Activated CD8-positive, alpha-beta memory T cell treated with anti-CD3 and anti-CD28 coated beads, Interleukin-2, amount 10 ng/mL, durations not matched to agents 7 days and 5 days (primary cell): ENCODE measurements around the gene NKTR. TPM values are rescaled to one million over a fixed set of nuclear protein-coding genes. Genes with fewer than 3 reads are reported as not detected.

Experiments
- ATAC-seq: fragments of 150-1000 bp; cut with Tn5 transposase; one replicate; pipeline ENCODE4 v1.10.0; 2021; ENCODE audit warnings: moderate library complexity
- CTCF ChIA-PET: fragments of 350-600 bp; sonication (Branson Sonifier 250); formaldehyde crosslinking; loops from one replicate; lab custom pipeline; 2021; ENCODE audit warnings: antibody characterized with exemption; lab: Charles Lee
- DNase-seq: peaks from one replicate; pipeline ENCODE4 v3.0.0-alpha.2; 2020
- H3K27ac Mint-ChIP-seq: one replicate; pipeline ENCODE4 v1.8.0; 2021; ENCODE audit warnings: mild to moderate bottlenecking, mixed read lengths
- H3K27me3 Mint-ChIP-seq: one replicate; pipeline ENCODE4 v1.8.0; 2021; ENCODE audit warnings: mixed read lengths
- H3K36me3 Mint-ChIP-seq: one replicate; pipeline ENCODE4 v1.8.0; 2021; ENCODE audit warnings: mild to moderate bottlenecking, mixed read lengths
- H3K4me1 Mint-ChIP-seq: one replicate; pipeline ENCODE4 v1.8.0; 2021; ENCODE audit warnings: mixed read lengths
- H3K4me3 Mint-ChIP-seq: one replicate; pipeline ENCODE4 v1.8.0; 2021; ENCODE audit warnings: mild to moderate bottlenecking, moderate library complexity, mixed read lengths
- H3K9me3 Mint-ChIP-seq: one replicate; pipeline ENCODE4 v1.8.0; 2022; ENCODE audit warnings: low read depth, mixed read lengths
- total RNA-seq, 2 experiments: library from RNA; stranded (reverse); gene quantifications; one replicate each; pipeline ENCODE4 v1.2.3, GENCODE V29; 2021

The NKTR gene
- total RNA-seq, 2 experiments from 2014 or later, result 76.0 to 120 TPM

DNA sequence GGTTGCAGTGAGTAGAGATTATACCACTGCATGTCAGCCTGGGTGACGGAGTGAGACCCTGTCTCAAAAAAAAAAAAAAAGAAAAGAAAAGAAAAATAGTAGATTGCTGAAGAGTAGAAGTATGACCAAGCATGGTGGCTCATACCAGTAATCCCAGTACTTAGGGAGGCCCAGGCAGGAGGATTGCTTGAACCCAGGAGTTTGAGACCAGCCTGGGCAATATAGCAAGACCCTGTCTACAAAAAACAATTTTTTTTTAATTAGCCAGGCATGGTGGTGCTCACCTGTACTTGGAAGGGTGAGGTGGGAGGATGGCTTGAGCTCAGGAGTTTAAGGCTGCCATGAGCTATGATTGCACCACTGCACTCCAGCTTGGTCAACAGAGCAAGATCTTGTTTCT lies 2.5 kb downstream of the NKTR start:
- CTCF ChIA-PET, result interaction anchor here (0.9 to 4.2 kb wide), 6 partner anchors 11 to 34 kb away, joined by 3 to 27 read pairs (median 12); partner anchors contain the start of genes SEC22C and SS18L2
- no peaks in the 10 kb centered on the region for H3K9me3 Mint-ChIP-seq
- peaks cover 38% of the 10 kb centered on the region for H3K4me1 Mint-ChIP-seq
- no peaks in the 10 kb centered on the region for H3K27me3 Mint-ChIP-seq
- H3K27ac Mint-ChIP-seq, result no peak overlapping the region
- H3K4me3 Mint-ChIP-seq, result no peak overlapping the region
- ATAC-seq (no peak), DNase-seq (no peak)
- H3K36me3 Mint-ChIP-seq, result peaks cover 45% of the 10 kb centered on the region

DNA sequence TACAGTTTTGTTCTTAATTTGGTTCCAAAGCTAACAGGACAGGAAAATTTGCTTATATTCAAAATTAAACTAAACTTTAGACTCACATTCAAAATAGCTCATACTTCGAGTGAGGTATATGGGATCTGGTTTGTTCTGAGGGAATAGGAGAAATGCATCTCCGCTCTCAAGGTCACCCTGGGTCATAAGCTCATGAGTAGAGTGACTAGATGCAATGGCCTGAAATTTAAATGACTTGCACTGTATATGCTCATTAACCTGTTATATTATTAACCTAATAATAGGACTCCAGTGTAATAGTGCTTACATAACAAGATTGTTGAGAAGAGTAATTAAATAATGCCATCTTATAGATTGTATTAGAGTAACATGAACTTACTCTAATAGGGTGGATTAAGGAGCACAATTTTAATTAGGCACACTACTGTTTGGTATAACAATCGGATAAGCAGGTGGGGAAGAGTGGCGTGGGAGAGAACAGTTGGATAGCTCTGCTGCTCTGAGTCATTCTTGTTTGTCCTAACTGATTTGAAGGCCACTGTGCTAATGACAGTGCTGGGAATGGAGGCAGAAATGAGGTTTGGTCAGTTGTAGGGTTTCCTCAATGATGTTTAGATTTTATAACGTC lies 5.2 kb downstream of the NKTR start:
- Mint-ChIP-seq H3K4me1 (peaks cover 50% of the 10 kb centered on the region), H3K36me3 (peaks cover 64% of the 10 kb centered on the region), H3K27ac (no peak overlapping the region), H3K4me3 (no peak overlapping the region), H3K9me3 (no peaks in the 10 kb centered on the region), H3K27me3 (no peaks in the 10 kb centered on the region)
- DNase-seq (no peak), ATAC-seq (no peak)
- CTCF ChIA-PET, result interaction anchor here (1.1 kb wide), 1 partner anchor 24 kb away, joined by 4 read pairs; no protein-coding TSS in a partner anchor

DNA sequence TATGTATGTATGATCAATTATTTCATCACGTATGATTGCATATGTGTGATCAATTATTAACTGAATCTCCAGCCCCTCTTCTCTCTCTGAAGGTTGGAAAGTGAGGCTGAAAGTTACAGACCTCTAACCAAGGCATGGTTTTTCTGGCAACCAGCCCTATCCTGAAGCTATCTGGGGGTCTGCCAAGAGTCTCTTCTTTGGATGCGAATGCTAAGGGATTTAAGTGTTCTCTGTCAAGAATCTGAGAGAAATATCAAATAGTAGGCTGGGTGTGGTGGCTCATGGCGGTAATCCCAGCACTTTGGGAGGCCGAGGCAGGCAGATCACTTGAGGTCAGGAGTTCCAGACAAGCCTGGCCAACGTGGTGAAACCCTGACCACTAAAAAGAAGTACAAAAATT lies 8.1 kb downstream of the NKTR start:
- peaks cover 55% of the 10 kb centered on the region for H3K4me1 Mint-ChIP-seq

DNA sequence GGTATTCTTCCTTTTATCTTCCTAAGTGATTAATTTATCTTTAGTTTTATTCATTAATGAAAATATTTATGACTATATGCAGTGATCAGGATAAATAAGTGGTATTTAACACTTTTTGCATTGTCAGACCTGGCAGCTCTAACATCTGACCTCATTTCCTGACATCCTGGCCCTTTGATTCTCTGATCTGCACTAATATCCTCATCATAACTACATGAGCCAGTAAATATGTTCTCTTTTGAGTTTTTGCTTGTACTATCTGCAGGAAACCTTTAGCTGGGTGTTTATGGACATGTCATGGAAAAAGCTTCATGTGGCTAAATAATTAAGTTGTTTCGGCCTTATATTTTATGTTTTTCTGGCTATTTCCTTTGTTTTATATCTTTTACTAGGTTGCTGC lies 10.5 kb downstream of the NKTR start:
- CTCF ChIA-PET, result interaction anchor here (1.0 to 2.1 kb wide), 4 partner anchors 9 to 39 kb away, joined by 4 to 6 read pairs (median 4); partner anchors contain the start of gene NKTR
- peaks cover 44% of the 10 kb centered on the region for H3K4me1 Mint-ChIP-seq
- no peaks in the 10 kb centered on the region for H3K27me3 Mint-ChIP-seq
- H3K27ac Mint-ChIP-seq, result peak overlapping the region; percentile 69
- peak; percentile 57 for ATAC-seq
- no peak for DNase-seq
- no peak overlapping the region for H3K4me3 Mint-ChIP-seq
- H3K36me3 Mint-ChIP-seq, result peaks cover 46% of the 10 kb centered on the region
- no peaks in the 10 kb centered on the region for H3K9me3 Mint-ChIP-seq

More for the DNA sequence above, 8.1 kb downstream of the NKTR start:
- no peak for DNase-seq
- Mint-ChIP-seq H3K36me3 (peaks cover 61% of the 10 kb centered on the region), H3K27me3 (no peaks in the 10 kb centered on the region), H3K9me3 (no peaks in the 10 kb centered on the region), H3K27ac (peak overlapping the region; percentile 8), H3K4me3 (no peak overlapping the region)
- ATAC-seq, result no peak
- CTCF ChIA-PET, result no interaction called here

DNA sequence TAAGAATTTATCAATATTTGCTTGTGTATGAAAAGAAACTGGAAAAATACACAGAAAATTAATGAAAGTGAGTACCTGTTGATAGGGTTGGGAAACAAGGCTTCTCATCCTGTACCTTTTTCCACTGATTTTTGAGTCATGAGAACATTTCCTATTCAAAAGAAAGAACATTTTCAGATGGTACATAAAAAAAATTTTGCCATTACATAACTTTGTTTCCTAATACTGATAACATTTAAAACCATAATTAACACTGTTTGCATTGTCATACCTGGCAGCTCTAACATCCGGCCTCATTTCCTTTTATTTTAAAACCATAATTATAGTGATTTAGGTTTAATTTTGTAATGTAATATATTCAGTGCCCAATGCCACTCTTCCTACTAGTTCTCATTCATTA lies 11.7 kb downstream of the NKTR start:
- CTCF ChIA-PET, result interaction anchor here (1.3 to 3.6 kb wide), 2 partner anchors 10 to 18 kb away, joined by 4 to 27 read pairs; partner anchors contain the start of gene NKTR
- peaks cover 41% of the 10 kb centered on the region for H3K36me3 Mint-ChIP-seq
- no peaks in the 10 kb centered on the region for H3K9me3 Mint-ChIP-seq
- H3K4me3 Mint-ChIP-seq, result no peak overlapping the region
- H3K27ac Mint-ChIP-seq, result no peak overlapping the region
- H3K27me3 Mint-ChIP-seq, result no peaks in the 10 kb centered on the region
- H3K4me1 Mint-ChIP-seq, result peaks cover 40% of the 10 kb centered on the region
- no peak for DNase-seq
- no peak for ATAC-seq

DNA sequence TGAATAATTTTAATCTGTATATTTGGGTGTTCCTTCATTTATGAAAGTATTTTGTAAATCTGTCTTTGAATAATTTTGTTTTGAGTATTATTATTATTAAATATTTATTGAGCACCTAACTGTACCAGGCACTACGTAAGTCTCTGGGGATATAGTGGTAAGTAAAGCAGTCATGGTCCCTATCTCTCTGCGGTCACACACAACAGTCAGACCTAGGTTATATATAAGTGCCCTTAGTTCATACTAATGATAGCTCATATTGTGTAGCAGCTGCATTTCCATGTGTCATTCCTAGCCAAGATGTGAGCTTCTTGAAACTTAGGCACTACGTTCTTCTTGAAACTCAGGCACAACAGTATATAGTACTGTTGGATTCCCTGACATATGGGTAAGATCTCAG lies 12.4 kb downstream of the NKTR start:
- H3K9me3 Mint-ChIP-seq, result no peaks in the 10 kb centered on the region
- peaks cover 35% of the 10 kb centered on the region for H3K4me1 Mint-ChIP-seq
- CTCF ChIA-PET, result interaction anchor here (1.3 to 3.6 kb wide), 4 partner anchors 11 to 22 kb away, joined by 3 to 27 read pairs (median 4); partner anchors contain the start of genes NKTR and SS18L2
- ATAC-seq (no peak), DNase-seq (no peak)
- H3K36me3 Mint-ChIP-seq, result peaks cover 35% of the 10 kb centered on the region
- no peak overlapping the region for H3K27ac Mint-ChIP-seq
- H3K4me3 Mint-ChIP-seq, result no peak overlapping the region
- no peaks in the 10 kb centered on the region for H3K27me3 Mint-ChIP-seq

DNA sequence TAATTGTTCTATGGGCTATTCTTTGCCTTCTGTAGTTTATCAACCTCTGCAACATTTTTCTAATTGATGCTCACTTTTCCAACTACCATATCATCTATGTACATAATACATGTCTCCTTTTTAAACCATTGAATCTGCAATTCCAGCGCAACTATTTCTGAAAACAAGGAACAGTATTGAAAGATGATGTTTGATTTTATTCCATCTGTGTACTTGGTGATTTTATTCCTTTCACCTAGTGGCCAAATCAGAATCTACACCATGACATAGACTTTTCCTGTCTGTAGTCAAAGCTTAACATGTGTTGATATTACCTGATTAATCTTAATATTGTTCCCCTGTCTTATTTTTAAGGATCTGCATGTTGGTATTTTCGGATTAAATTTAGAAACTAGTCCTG lies 13.0 kb downstream of the NKTR start:
- no peaks in the 10 kb centered on the region for H3K27me3 Mint-ChIP-seq
- H3K4me1 Mint-ChIP-seq, result peaks cover 35% of the 10 kb centered on the region
- peak overlapping the region; percentile 6 for H3K27ac Mint-ChIP-seq
- H3K36me3 Mint-ChIP-seq, result peaks cover 30% of the 10 kb centered on the region
- H3K9me3 Mint-ChIP-seq, result no peaks in the 10 kb centered on the region
- CTCF ChIA-PET, result interaction anchor here (0.8 to 3.6 kb wide), 6 partner anchors 12 to 24 kb away, joined by 3 to 27 read pairs (median 4); partner anchors contain the start of genes NKTR and SS18L2
- no peak for ATAC-seq
- DNase-seq, result no peak
- H3K4me3 Mint-ChIP-seq, result no peak overlapping the region

DNA sequence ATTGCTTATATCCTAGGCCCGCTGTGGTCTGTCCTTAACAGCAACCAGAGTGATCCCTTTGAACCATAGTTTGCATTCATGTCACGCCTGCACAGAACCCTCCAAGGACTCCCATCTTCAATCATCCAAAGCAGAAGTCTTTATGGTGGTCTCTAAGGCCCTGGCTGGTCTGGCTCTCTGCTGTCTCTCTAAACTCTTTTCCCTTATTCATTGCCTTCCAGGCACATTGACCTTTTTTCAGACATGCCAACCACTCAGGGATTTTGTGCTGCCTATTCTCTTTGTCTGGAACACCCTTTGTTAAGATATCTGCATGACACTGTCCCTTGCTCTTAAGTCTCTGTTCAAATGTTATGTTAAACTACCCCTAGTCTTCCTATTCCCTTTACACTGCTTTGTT lies 31.1 kb downstream of the NKTR start:
- CTCF ChIA-PET, result no interaction called here
- no peaks in the 10 kb centered on the region for H3K27me3 Mint-ChIP-seq
- peaks cover 44% of the 10 kb centered on the region for H3K36me3 Mint-ChIP-seq
- H3K4me3 Mint-ChIP-seq, result no peak overlapping the region
- no peak overlapping the region for H3K27ac Mint-ChIP-seq
- H3K4me1 Mint-ChIP-seq, result peaks cover 33% of the 10 kb centered on the region
- no peak for DNase-seq
- ATAC-seq, result no peak
- no peaks in the 10 kb centered on the region for H3K9me3 Mint-ChIP-seq

DNA sequence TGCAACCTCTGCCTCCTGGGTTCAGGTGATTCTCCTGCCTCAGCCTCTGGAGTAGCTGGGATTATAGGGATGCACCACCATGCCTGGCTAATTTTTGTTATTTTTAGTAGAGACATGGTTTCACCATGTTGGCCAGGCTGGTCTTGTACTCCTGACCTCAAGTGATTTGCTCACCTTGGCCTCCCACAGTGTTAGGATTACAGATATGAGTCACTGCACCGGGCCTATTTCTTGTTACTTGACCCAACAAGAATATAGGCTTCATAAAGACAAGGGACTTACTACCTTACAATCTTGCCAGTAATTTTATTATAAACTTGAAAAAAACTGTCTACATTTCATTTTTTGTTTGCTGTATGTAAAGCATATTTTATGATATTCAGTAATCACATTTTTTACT lies 31.7 kb downstream of the NKTR start:
- Mint-ChIP-seq H3K9me3 (no peaks in the 10 kb centered on the region), H3K4me1 (peaks cover 33% of the 10 kb centered on the region), H3K4me3 (no peak overlapping the region), H3K27me3 (no peaks in the 10 kb centered on the region), H3K27ac (no peak overlapping the region), H3K36me3 (peaks cover 44% of the 10 kb centered on the region)
- DNase-seq, result no peak
- no peak for ATAC-seq
- CTCF ChIA-PET, result no interaction called here

DNA sequence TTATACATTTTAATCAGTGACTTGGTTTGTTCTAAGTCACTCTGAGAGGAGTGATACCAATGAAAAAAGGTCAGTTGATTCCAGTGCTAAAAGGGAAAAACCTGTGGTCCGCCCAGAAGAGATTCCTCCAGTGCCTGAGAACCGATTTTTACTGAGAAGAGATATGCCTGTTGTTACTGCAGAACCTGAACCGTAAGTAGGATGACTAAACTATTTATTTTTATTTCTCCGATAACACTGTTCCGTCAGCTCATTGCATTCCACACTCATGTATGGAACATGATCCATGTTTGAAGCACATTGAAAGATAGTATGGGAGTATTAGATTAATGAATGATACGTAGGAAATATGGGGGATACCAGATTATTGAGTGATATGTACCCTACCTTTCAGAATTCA lies 33.1 kb downstream of the NKTR start:
- Mint-ChIP-seq H3K36me3 (peaks cover 38% of the 10 kb centered on the region), H3K4me3 (no peak overlapping the region), H3K27me3 (no peaks in the 10 kb centered on the region), H3K27ac (no peak overlapping the region), H3K4me1 (peaks cover 30% of the 10 kb centered on the region), H3K9me3 (no peaks in the 10 kb centered on the region)
- CTCF ChIA-PET, result no interaction called here
- ATAC-seq, result no peak
- DNase-seq, result no peak

DNA sequence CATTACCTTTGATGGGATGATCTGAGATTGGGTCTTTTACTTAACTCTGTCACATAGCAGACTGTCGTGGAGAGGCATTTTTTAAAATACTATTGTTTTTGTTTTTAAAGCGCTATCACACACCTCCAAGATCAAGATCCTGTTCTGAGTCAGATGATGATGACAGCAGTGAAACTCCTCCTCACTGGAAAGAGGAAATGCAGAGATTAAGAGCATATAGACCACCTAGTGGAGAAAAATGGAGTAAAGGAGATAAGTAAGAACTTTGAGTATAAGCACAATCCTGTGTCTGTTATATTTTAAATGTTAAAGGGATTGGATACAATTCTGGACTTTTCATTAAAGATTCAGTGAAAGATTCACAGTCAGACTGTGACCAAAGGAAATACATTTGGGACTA lies 34.6 kb downstream of the NKTR start:
- peaks cover 36% of the 10 kb centered on the region for H3K36me3 Mint-ChIP-seq
- DNase-seq (no peak), ATAC-seq (peak; percentile 41)
- H3K27ac Mint-ChIP-seq, result no peak overlapping the region
- H3K9me3 Mint-ChIP-seq, result no peaks in the 10 kb centered on the region
- CTCF ChIA-PET, result no interaction called here
- H3K4me3 Mint-ChIP-seq, result no peak overlapping the region
- peaks cover 30% of the 10 kb centered on the region for H3K4me1 Mint-ChIP-seq
- no peaks in the 10 kb centered on the region for H3K27me3 Mint-ChIP-seq

DNA sequence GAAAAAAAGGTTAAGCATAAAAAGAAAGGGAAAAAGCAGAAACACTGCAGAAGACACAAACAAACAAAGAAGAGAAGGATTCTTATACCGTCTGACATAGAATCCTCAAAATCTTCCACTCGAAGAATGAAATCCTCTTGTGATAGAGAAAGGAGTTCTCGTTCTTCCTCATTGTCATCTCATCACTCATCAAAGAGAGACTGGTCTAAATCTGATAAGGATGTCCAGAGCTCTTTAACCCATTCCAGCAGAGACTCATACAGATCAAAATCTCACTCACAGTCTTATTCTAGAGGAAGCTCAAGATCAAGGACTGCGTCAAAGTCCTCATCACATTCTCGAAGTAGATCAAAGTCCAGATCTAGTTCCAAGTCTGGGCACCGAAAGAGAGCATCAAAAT lies 36.5 kb downstream of the NKTR start:
- Mint-ChIP-seq H3K27me3 (no peaks in the 10 kb centered on the region), H3K9me3 (no peaks in the 10 kb centered on the region), H3K27ac (no peak overlapping the region), H3K4me3 (no peak overlapping the region), H3K4me1 (peaks cover 28% of the 10 kb centered on the region), H3K36me3 (peaks cover 31% of the 10 kb centered on the region)
- DNase-seq (no peak), ATAC-seq (no peak)
- CTCF ChIA-PET, result interaction anchor here (0.9 to 1.9 kb wide), 10 partner anchors 9 to 109 kb away, joined by 3 to 7 read pairs (median 3); no protein-coding TSS in a partner anchor

DNA sequence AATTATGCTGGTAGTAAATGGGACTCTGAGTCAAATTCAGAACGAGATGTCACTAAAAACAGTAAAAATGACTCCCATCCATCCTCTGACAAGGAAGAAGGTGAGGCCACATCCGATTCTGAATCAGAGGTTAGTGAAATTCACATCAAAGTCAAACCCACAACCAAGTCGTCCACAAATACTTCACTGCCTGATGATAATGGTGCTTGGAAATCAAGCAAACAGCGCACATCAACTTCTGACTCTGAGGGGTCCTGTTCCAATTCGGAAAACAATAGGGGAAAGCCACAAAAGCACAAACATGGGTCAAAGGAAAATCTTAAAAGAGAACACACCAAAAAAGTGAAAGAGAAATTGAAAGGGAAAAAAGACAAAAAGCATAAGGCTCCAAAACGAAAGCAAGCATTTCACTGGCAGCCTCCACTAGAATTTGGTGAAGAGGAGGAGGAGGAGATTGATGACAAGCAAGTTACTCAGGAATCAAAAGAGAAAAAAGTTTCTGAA lies 37.9 kb downstream of the NKTR start:
- Mint-ChIP-seq H3K4me1 (peaks cover 25% of the 10 kb centered on the region), H3K9me3 (no peaks in the 10 kb centered on the region), H3K27ac (no peak overlapping the region), H3K4me3 (no peak overlapping the region), H3K27me3 (no peaks in the 10 kb centered on the region), H3K36me3 (peaks cover 37% of the 10 kb centered on the region)
- ATAC-seq (peak; percentile 82), DNase-seq (peak; percentile 80)
- CTCF ChIA-PET, result interaction anchor here (1.1 to 1.4 kb wide), 2 partner anchors 25 to 55 kb away, joined by 3 to 7 read pairs; no protein-coding TSS in a partner anchor

DNA sequence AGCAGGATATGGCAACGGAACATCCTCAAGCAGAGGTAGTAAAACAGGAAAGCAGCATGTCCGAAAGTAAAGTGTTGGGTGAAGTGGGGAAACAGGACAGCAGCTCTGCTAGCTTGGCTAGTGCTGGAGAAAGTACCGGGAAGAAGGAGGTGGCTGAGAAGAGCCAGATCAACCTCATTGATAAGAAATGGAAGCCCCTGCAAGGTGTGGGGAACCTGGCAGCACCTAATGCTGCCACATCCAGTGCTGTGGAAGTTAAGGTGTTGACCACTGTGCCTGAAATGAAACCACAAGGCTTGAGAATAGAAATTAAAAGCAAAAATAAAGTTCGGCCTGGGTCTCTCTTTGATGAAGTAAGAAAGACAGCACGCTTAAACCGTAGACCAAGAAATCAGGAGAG lies 38.7 kb downstream of the NKTR start:
- Mint-ChIP-seq H3K27me3 (no peaks in the 10 kb centered on the region), H3K27ac (no peak overlapping the region), H3K4me3 (no peak overlapping the region), H3K4me1 (peaks cover 18% of the 10 kb centered on the region), H3K36me3 (peaks cover 34% of the 10 kb centered on the region), H3K9me3 (no peaks in the 10 kb centered on the region)
- ATAC-seq (peak; percentile 28), DNase-seq (peak; percentile 40)
- CTCF ChIA-PET, result no interaction called here
